ENCODE data around the gene CIB4.
A peak's percentile ranks its signal among the peaks of the same experiment; 100 is the strongest.

Gene CIB4

DNA sequence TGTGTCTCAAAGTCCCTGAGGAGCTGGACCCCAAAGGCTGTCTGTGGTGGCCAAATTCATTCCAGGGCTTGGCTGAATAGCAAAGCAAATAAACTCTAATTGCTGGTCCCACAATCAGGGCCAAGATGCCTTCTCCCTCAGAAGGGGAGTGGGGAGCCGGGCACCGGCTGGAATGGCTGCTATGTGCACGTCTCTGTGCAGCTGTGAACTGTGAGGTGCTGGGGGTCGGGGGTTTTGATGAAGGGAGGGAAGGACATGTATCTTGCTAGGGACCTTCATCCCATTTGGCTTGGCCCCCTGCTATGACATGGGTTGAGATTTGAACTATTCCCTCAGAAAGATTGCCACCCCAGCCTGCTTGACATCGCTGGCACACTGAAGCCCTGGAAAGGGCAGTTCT lies 60.4 kb downstream of the CIB4 start:
- TF ChIP-seq, protein P1, sequence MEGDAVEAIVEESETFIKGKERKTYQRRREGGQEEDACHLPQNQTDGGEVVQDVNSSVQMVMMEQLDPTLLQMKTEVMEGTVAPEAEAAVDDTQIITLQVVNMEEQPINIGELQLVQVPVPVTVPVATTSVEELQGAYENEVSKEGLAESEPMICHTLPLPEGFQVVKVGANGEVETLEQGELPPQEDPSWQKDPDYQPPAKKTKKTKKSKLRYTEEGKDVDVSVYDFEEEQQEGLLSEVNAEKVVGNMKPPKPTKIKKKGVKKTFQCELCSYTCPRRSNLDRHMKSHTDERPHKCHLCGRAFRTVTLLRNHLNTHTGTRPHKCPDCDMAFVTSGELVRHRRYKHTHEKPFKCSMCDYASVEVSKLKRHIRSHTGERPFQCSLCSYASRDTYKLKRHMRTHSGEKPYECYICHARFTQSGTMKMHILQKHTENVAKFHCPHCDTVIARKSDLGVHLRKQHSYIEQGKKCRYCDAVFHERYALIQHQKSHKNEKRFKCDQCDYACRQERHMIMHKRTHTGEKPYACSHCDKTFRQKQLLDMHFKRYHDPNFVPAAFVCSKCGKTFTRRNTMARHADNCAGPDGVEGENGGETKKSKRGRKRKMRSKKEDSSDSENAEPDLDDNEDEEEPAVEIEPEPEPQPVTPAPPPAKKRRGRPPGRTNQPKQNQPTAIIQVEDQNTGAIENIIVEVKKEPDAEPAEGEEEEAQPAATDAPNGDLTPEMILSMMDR (IDR thresholded peaks at IDR 0.05), result no peak

DNA sequence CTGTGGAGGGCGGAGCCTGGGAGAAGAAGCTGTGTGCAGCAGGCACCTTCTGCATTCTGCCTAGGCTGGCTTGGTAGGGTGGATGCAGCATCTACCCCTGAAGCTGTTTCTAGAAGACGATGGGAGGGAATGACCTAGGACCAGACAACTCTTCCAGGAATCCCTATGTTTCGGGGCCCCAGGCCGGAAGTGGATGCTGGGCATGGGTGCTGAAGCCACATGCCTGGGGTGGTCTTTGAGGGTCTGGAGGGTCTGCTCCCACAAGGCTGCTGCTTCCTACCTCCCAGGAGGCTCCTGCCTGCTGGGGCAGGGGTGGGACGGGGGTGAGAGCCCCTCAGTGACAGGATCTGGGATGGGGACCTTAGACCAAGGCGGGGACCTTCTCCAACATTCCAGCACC lies 61.0 kb downstream of the CIB4 start:
- TF ChIP-seq, protein P1 (IDR thresholded peaks at IDR 0.05), result no peak

DNA sequence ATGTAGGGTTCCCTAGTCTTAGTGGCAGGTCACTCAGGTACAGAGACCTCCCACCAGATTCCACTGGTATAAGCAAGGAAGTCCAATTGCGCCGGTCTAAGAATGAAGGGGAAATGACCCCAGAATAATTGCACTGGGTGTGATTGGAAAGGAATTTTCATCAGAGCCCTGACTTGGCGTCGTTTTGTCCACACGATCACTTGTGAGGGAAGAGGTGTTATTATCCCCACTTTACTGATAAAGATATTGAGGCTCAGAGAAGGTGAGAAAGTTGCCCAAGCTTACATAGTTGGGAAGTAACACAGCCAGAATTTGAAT lies 61.5 kb downstream of the CIB4 start:
- TF ChIP-seq, protein P1 (IDR thresholded peaks at IDR 0.05), result no peak

DNA sequence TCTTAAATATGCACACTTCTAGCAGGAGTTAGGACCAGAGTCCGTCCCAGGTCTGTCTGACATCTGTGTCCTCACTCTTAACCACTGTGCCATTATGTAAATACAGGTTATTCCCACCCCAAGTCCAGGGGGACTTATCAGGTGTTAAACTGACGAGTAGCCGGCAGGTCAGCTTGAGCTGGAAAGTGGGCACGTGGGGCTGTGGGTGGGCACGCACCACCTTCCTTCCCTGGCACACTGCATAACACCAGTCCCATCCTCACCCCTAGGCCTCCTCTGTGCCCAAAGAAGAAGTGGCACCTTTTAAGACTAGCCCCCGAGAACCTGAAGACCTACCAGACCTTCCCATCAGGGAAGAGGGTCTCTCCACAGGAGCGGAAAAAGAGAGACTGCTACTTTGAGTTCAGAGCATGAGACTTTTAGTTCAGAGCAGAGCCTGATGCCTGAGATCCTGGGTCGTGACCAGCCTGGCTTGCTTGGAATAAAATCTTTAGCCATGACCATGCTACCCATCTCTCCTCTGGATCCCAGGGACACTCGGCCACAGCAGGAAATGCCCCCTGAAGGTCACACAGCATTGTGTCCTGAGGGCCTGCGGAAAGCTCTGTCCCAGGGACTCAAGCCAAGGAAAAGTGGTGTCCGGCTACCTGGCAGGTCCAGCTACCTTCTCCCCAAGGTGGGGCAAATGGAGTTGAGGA lies 62.0 kb downstream of the CIB4 start:
- TF ChIP-seq, protein P1 (IDR thresholded peaks at IDR 0.05), result no peak

DNA sequence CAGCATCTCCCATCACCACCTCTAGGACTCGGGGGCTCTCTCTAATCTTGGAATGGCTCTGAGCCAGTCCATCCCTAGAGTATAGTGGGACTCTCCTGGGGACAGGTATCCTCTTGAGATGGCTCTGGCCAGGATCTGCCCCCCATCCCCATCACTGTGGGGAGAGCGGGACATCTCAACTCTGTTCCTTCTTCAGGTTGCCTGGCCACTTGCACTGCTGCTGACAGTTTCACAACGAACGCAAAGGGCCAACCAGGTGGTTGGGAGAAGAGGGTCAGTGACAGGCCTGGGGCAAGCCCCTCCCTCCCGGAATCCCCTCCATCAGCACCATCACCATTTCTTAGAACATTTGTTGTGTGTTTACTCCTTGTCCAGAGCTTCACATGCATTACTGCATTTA lies 62.6 kb downstream of the CIB4 start:
- TF ChIP-seq, protein P1 (IDR thresholded peaks at IDR 0.05), result no peak

DNA sequence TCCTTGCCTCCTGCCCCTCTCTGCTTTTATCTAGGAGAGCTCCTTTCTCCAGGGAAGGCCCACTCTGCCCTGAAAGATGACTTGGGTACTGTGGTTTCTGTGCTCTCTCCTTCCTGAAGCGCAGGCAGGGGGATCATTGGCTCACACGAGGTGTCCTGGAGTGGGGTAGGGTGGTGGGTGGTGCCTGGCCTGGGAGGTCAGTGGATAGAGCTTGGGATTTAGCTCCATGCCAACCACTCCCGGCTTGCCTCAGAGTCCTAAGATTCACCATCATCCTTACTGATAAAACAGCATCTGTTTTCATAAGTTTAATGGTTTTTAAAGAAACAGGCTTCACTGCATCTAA lies 63.1 kb downstream of the CIB4 start:
- TF ChIP-seq, protein P1 (IDR thresholded peaks at IDR 0.05), result 0 out of 2 replicates have a peak, but pooled peaks have one; percentile 21

DNA sequence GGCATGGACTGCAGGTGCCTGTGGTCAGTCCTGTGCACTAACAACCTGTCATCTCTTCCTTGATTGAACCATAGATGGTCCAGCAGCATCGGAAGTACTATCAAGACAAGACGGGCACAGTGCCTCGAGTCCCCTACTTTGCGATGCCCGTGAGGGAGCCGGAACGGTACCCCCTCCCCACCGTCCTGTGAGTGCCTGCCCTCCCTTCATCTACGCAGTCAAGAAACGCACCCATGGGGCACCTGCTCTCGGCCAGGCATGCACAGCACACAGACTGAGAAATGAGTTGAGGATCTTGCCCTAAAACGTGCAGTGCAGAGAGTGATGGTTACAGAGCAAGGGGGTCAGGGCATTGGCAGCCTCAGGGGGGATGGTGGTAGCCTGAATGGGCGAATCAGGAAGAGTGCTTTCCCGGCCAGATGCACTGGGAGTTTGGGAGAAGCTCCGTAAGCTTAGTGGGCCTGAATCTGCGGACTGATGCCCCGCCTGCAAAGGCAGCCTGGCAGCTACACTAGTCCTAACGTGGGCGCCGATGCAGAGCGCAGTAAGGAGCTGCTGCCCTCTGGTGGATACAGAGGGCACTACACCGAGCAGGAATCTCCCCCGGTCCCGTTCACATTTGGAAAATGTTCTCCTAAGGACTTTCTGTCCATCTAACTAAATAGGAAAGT lies 63.6 kb downstream of the CIB4 start:
- TF ChIP-seq, protein P1 (IDR thresholded peaks at IDR 0.05), result peak; percentile 85
